HepG2 (cell line): ENCODE data around the gene LITAFD. TPM values are rescaled to one million over a fixed set of nuclear protein-coding genes. Genes with fewer than 3 reads are reported as not detected.

Experiments
- E2F5 ChIP-seq: sonication (generic); formaldehyde crosslinking; conservative IDR thresholded peaks from 2 replicates; pipeline ENCODE4 v1.4.0; 2020; ENCODE audit warnings: missing genetic modification reagents
- FOXP4 ChIP-seq: sonication (generic); formaldehyde crosslinking; IDR thresholded peaks from 2 replicates; pipeline ENCODE4 v1.4.0; 2020; ENCODE audit warnings: missing genetic modification reagents
- JUNB ChIP-seq: sonication (generic); formaldehyde crosslinking; IDR thresholded peaks from 2 replicates; pipeline ENCODE4 v1.8.0; 2022; ENCODE audit warnings: missing genetic modification reagents, mild to moderate bottlenecking, borderline replicate concordance
- KDM4B ChIP-seq: sonication (generic); formaldehyde crosslinking; IDR thresholded peaks from 2 replicates; pipeline ENCODE4 v1.4.0; 2020; ENCODE audit warnings: missing genetic modification reagents
- KDM5B ChIP-seq: sonication (generic); formaldehyde crosslinking; IDR thresholded peaks from 2 replicates; pipeline ENCODE4 v1.4.0; 2020; ENCODE audit warnings: missing genetic modification reagents, mild to moderate bottlenecking, borderline replicate concordance
- KLF12 ChIP-seq: sonication (generic); formaldehyde crosslinking; IDR thresholded peaks from 2 replicates; pipeline ENCODE4 v1.4.0; 2020; ENCODE audit warnings: missing genetic modification reagents, borderline replicate concordance
- SP1 ChIP-seq, 2 experiments: fragments of 450-650 bp in 1 of 2; sonication (generic) in 1 of 2; formaldehyde crosslinking in 1 of 2; IDR thresholded peaks; 2 replicates each; pipeline versions ENCODE4 v1.4.0 to v1.6.1; 2016 to 2020; ENCODE audit warnings: missing genetic modification reagents in 1 of 2
- XBP1 ChIP-seq: sonication (generic); formaldehyde crosslinking; IDR thresholded peaks from 2 replicates; pipeline ENCODE4 v1.5.0; 2020; ENCODE audit warnings: missing genetic modification reagents
- ZNF501 ChIP-seq: sonication (generic); formaldehyde crosslinking; IDR thresholded peaks from 2 replicates; pipeline ENCODE4 v1.5.1; 2020; ENCODE audit warnings: mild to moderate bottlenecking, moderate library complexity, missing genetic modification reagents
- ZNF687 ChIP-seq: sonication (generic); formaldehyde crosslinking; IDR thresholded peaks from 2 replicates; pipeline ENCODE4 v1.5.1; 2020; ENCODE audit warnings: mild to moderate bottlenecking, missing genetic modification reagents, moderate library complexity
- ZNF780A ChIP-seq: sonication (generic); formaldehyde crosslinking; IDR thresholded peaks from 2 replicates; pipeline ENCODE4 v1.8.0; 2022; ENCODE audit warnings: mild to moderate bottlenecking, missing genetic modification reagents, moderate library complexity
- polyA plus RNA-seq, 8 experiments: library from polyadenylated mRNA; depleted of rRNA in 3 of 8; stranded (reverse) in 7 of 8; unstranded in 1 of 8; fragments of >200 nt; fragmentation: Illumina TruSeq in 4 of 8; extraction: Trizol in 4 of 8; gene quantifications; 2 replicates each; pipeline versions ENCODE4 v1.2.1 to v1.2.3, GENCODE V29; 2011 to 2016; ENCODE audit warnings: low read depth in 4 of 8, missing spikeins in 1 of 8, mixed read lengths in 1 of 8; ENCODE audit not compliant: insufficient read depth in 1 of 8
- total RNA-seq, 5 experiments: library from RNA; depleted of rRNA; stranded (reverse); fragments of >200 nt; fragmentation: Illumina TruSeq; extraction: Trizol; gene quantifications; 2 replicates each; pipeline ENCODE4 v1.2.3, GENCODE V29; 2016; ENCODE audit warnings: low read depth in 1 of 5
- TF ChIP-seq, protein P1 (sequence below): sonication (generic); formaldehyde crosslinking; IDR thresholded peaks from 2 replicates; pipeline ENCODE4 v1.8.1; 2023; ENCODE audit warnings: mild to moderate bottlenecking, missing genetic modification reagents
- TF ChIP-seq, protein P2 (sequence below): sonication (generic); formaldehyde crosslinking; IDR thresholded peaks from 2 replicates; pipeline ENCODE4 v1.4.0; 2020; ENCODE audit warnings: missing genetic modification reagents
- TF ChIP-seq, protein P3 (sequence below): sonication (generic); formaldehyde crosslinking; IDR thresholded peaks from 2 replicates; pipeline ENCODE4 v1.4.0; 2020; ENCODE audit warnings: missing genetic modification reagents, borderline replicate concordance

The LITAFD gene
- total and polyA plus RNA-seq, 2 of the 13 experiments (the other 11 are each of a cell fraction or from before 2014, with no cell fraction given), result not detected

GRCh38 chr16:8877894-8878522, 4.1 kb upstream of the LITAFD start (continued):
- TF ChIP-seq ZNF687 (CRISPR knock-in tag) (peak; percentile 36; the same call in 1 of the 2 replicates), FOXP4 (CRISPR knock-in tag) (no peak), E2F5 (CRISPR knock-in tag) (no peak), XBP1 (CRISPR knock-in tag) (no peak), JUNB (CRISPR knock-in tag) (no peak), ZNF501 (CRISPR knock-in tag) (0 out of 2 replicates have a peak, but pooled peaks have one; percentile 14), KLF12 (CRISPR knock-in tag) (no peak), KDM5B (no peak), ZNF780A (CRISPR knock-in tag) (no peak), SP1 (IDR thresholded peaks at IDR 0.05) (no peak), SP1 (CRISPR knock-in tag; IDR thresholded peaks at IDR 0.05) (no peak), KDM4B (CRISPR knock-in tag) (no peak)
- TF ChIP-seq, protein P1, sequence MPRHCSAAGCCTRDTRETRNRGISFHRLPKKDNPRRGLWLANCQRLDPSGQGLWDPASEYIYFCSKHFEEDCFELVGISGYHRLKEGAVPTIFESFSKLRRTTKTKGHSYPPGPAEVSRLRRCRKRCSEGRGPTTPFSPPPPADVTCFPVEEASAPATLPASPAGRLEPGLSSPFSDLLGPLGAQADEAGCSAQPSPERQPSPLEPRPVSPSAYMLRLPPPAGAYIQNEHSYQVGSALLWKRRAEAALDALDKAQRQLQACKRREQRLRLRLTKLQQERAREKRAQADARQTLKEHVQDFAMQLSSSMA (CRISPR knock-in tag), result no peak
- TF ChIP-seq, protein P2, sequence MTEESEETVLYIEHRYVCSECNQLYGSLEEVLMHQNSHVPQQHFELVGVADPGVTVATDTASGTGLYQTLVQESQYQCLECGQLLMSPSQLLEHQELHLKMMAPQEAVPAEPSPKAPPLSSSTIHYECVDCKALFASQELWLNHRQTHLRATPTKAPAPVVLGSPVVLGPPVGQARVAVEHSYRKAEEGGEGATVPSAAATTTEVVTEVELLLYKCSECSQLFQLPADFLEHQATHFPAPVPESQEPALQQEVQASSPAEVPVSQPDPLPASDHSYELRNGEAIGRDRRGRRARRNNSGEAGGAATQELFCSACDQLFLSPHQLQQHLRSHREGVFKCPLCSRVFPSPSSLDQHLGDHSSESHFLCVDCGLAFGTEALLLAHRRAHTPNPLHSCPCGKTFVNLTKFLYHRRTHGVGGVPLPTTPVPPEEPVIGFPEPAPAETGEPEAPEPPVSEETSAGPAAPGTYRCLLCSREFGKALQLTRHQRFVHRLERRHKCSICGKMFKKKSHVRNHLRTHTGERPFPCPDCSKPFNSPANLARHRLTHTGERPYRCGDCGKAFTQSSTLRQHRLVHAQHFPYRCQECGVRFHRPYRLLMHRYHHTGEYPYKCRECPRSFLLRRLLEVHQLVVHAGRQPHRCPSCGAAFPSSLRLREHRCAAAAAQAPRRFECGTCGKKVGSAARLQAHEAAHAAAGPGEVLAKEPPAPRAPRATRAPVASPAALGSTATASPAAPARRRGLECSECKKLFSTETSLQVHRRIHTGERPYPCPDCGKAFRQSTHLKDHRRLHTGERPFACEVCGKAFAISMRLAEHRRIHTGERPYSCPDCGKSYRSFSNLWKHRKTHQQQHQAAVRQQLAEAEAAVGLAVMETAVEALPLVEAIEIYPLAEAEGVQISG, result no peak
- TF ChIP-seq, protein P3, sequence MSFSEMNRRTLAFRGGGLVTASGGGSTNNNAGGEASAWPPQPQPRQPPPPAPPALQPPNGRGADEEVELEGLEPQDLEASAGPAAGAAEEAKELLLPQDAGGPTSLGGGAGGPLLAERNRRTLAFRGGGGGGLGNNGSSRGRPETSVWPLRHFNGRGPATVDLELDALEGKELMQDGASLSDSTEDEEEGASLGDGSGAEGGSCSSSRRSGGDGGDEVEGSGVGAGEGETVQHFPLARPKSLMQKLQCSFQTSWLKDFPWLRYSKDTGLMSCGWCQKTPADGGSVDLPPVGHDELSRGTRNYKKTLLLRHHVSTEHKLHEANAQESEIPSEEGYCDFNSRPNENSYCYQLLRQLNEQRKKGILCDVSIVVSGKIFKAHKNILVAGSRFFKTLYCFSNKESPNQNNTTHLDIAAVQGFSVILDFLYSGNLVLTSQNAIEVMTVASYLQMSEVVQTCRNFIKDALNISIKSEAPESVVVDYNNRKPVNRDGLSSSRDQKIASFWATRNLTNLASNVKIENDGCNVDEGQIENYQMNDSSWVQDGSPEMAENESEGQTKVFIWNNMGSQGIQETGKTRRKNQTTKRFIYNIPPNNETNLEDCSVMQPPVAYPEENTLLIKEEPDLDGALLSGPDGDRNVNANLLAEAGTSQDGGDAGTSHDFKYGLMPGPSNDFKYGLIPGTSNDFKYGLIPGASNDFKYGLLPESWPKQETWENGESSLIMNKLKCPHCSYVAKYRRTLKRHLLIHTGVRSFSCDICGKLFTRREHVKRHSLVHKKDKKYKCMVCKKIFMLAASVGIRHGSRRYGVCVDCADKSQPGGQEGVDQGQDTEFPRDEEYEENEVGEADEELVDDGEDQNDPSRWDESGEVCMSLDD (CRISPR knock-in tag), result no peak
